SK-N-SH treated with all-trans-retinoic acid at 6 μM for 48 hours (cell line): ENCODE results near the gene AMMECR1L.

Experiments used
- ATAC-seq: fragments of 200-7000 bp; cut with Tn5 transposase; 3 replicates; pipeline ENCODE4 v1.9.1; 2020; ENCODE audit warnings: mild to moderate bottlenecking, moderate library complexity
- ARNTL ChIP-seq: fragments of 450-650 bp; formaldehyde crosslinking; IDR thresholded peaks from 2 replicates; pipeline ENCODE4 v1.5.0; 2020; ENCODE audit warnings: low read depth, mild to moderate bottlenecking, moderate library complexity, borderline replicate concordance
- BACH2 ChIP-seq: fragments of 250-450 bp; sonication (Bioruptor Pico); IDR thresholded peaks from 2 replicates; pipeline ENCODE4 v1.9.0; 2021; ENCODE audit warnings: mild to moderate bottlenecking, borderline replicate concordance
- CSDC2 ChIP-seq: fragments of 250-450 bp; sonication (Bioruptor Pico); IDR thresholded peaks from 2 replicates; pipeline ENCODE4 v1.5.0; 2020; ENCODE audit warnings: mild to moderate bottlenecking, moderate library complexity
- CSRNP3 ChIP-seq: fragments of 250-450 bp; sonication (Bioruptor Pico); IDR thresholded peaks from 2 replicates; pipeline ENCODE4 v1.5.1; 2021; ENCODE audit warnings: mild to moderate bottlenecking, moderate library complexity
- ESRRG ChIP-seq: fragments of 250-450 bp; sonication (Bioruptor Pico); IDR thresholded peaks from 2 replicates; pipeline ENCODE4 v1.6.1; 2021; ENCODE audit warnings: mild to moderate bottlenecking
- ISL1 ChIP-seq: fragments of 250-450 bp; sonication (Bioruptor Pico); IDR thresholded peaks from 2 replicates; pipeline ENCODE4 v2.1.2; 2022; ENCODE audit warnings: mild to moderate bottlenecking, moderate library complexity
- OSR1 ChIP-seq: fragments of 250-450 bp; sonication (Bioruptor Pico); IDR thresholded peaks from 2 replicates; pipeline ENCODE4 v1.8.0; 2022; ENCODE audit warnings: moderate library complexity, mild to moderate bottlenecking, inconsistent platforms
- POU6F1 ChIP-seq: fragments of 250-450 bp; sonication (Bioruptor Pico); IDR thresholded peaks from 2 replicates; pipeline ENCODE4 v1.8.0; 2021; ENCODE audit warnings: low read depth, mild to moderate bottlenecking, moderate library complexity, borderline replicate concordance
- PPARA ChIP-seq: fragments of 250-450 bp; sonication (Bioruptor Pico); IDR thresholded peaks from 2 replicates; pipeline ENCODE4 v1.5.0; 2020; ENCODE audit warnings: mild to moderate bottlenecking, borderline replicate concordance
- RARB ChIP-seq: fragments of 250-450 bp; sonication (Bioruptor Pico); IDR thresholded peaks from 2 replicates; pipeline ENCODE4 v1.8.0; 2021; ENCODE audit warnings: mild to moderate bottlenecking, moderate library complexity
- SNAI2 ChIP-seq: fragments of 250-450 bp; sonication (Bioruptor Pico); IDR thresholded peaks from 2 replicates; pipeline ENCODE4 v1.5.0; 2020; ENCODE audit warnings: mild to moderate bottlenecking, moderate library complexity
- TCF4 ChIP-seq: fragments of 250-450 bp; sonication (Bioruptor Pico); IDR thresholded peaks from 2 replicates; pipeline ENCODE4 v1.8.0; 2021; ENCODE audit warnings: mild to moderate bottlenecking, moderate library complexity, borderline replicate concordance
- TOX ChIP-seq: fragments of 250-450 bp; sonication (Bioruptor Pico); IDR thresholded peaks from 2 replicates; pipeline ENCODE4 v1.8.0; 2021; ENCODE audit warnings: mild to moderate bottlenecking, moderate library complexity, borderline replicate concordance
- ZC3H10 ChIP-seq: fragments of 250-450 bp; sonication (Bioruptor Pico); IDR thresholded peaks from 2 replicates; pipeline ENCODE4 v1.5.1; 2021; ENCODE audit warnings: mild to moderate bottlenecking, moderate library complexity
- ZFP3 ChIP-seq: fragments of 250-450 bp; sonication (Bioruptor Pico); IDR thresholded peaks from 2 replicates; pipeline ENCODE4 v1.5.0; 2020; ENCODE audit warnings: mild to moderate bottlenecking, moderate library complexity
- ZFP30 ChIP-seq: fragments of 450-650 bp; formaldehyde crosslinking; IDR thresholded peaks from 2 replicates; pipeline ENCODE4 v1.5.0; 2022; ENCODE audit warnings: mild to moderate bottlenecking, moderate library complexity
- ZNF565 ChIP-seq: fragments of 450-650 bp; formaldehyde crosslinking; conservative IDR thresholded peaks from 2 replicates; pipeline ENCODE4 v1.5.0; 2020; ENCODE audit warnings: low read depth, mild to moderate bottlenecking, moderate library complexity
- ZNF70 ChIP-seq: fragments of 450-650 bp; formaldehyde crosslinking; IDR thresholded peaks from 2 replicates; pipeline ENCODE4 v1.5.0; 2020; ENCODE audit warnings: mild to moderate bottlenecking, moderate library complexity
- ZNF8 ChIP-seq: fragments of 450-650 bp; formaldehyde crosslinking; IDR thresholded peaks from 2 replicates; pipeline ENCODE4 v1.5.0; 2020; ENCODE audit warnings: mild to moderate bottlenecking, moderate library complexity
- TF ChIP-seq, protein P1 (sequence below): fragments of 250-450 bp; sonication (Bioruptor Pico); IDR thresholded peaks from 2 replicates; pipeline ENCODE4 v1.5.0; 2020; ENCODE audit warnings: mild to moderate bottlenecking, moderate library complexity
- TF ChIP-seq, protein P2 (sequence below): fragments of 250-450 bp; sonication (Bioruptor Pico); IDR thresholded peaks from 2 replicates; pipeline ENCODE4 v1.8.0; 2020; ENCODE audit warnings: mild to moderate bottlenecking, moderate library complexity, borderline replicate concordance
- TF ChIP-seq, protein P3 (sequence below): fragments of 250-450 bp; sonication (Bioruptor Pico); IDR thresholded peaks from 2 replicates; pipeline ENCODE4 v1.5.1; 2020; ENCODE audit warnings: low read depth, mild to moderate bottlenecking, moderate library complexity

AMMECR1L gene

DNA sequence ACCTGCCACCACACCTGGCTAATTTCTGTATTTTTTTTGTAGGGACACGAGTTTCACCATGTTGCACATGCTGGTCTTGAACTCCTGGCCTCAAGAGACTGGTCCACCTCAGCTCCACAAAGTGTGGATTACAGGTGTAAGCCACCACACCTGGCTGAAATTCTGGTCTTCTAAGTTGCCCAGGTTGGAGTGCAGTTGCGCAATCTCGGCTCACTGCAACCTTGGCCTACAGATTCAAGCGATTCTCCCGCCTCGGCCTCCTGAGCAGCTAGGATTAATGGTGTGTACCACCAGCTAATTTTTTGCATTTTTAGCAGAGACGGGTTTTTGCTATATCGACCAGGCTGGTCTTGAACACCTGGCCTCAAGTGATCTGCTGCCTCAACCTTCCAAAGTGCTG lies 33.4 kb downstream of the AMMECR1L start:
- ATAC-seq: no peak
- TF ChIP-seq PPARA (CRISPR knock-in tag): no peak
- TF ChIP-seq ESRRG (CRISPR knock-in tag): no peak
- TF ChIP-seq ARNTL (CRISPR knock-in tag): no peak
- TF ChIP-seq, protein P1, sequence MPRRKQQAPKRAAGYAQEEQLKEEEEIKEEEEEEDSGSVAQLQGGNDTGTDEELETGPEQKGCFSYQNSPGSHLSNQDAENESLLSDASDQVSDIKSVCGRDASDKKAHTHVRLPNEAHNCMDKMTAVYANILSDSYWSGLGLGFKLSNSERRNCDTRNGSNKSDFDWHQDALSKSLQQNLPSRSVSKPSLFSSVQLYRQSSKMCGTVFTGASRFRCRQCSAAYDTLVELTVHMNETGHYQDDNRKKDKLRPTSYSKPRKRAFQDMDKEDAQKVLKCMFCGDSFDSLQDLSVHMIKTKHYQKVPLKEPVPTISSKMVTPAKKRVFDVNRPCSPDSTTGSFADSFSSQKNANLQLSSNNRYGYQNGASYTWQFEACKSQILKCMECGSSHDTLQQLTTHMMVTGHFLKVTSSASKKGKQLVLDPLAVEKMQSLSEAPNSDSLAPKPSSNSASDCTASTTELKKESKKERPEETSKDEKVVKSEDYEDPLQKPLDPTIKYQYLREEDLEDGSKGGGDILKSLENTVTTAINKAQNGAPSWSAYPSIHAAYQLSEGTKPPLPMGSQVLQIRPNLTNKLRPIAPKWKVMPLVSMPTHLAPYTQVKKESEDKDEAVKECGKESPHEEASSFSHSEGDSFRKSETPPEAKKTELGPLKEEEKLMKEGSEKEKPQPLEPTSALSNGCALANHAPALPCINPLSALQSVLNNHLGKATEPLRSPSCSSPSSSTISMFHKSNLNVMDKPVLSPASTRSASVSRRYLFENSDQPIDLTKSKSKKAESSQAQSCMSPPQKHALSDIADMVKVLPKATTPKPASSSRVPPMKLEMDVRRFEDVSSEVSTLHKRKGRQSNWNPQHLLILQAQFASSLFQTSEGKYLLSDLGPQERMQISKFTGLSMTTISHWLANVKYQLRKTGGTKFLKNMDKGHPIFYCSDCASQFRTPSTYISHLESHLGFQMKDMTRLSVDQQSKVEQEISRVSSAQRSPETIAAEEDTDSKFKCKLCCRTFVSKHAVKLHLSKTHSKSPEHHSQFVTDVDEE (CRISPR knock-in tag): no peak
- no peak for TF ChIP-seq ZFP30 (CRISPR knock-in tag)
- TF ChIP-seq CSRNP3 (CRISPR knock-in tag): no peak
- TF ChIP-seq, protein P2, sequence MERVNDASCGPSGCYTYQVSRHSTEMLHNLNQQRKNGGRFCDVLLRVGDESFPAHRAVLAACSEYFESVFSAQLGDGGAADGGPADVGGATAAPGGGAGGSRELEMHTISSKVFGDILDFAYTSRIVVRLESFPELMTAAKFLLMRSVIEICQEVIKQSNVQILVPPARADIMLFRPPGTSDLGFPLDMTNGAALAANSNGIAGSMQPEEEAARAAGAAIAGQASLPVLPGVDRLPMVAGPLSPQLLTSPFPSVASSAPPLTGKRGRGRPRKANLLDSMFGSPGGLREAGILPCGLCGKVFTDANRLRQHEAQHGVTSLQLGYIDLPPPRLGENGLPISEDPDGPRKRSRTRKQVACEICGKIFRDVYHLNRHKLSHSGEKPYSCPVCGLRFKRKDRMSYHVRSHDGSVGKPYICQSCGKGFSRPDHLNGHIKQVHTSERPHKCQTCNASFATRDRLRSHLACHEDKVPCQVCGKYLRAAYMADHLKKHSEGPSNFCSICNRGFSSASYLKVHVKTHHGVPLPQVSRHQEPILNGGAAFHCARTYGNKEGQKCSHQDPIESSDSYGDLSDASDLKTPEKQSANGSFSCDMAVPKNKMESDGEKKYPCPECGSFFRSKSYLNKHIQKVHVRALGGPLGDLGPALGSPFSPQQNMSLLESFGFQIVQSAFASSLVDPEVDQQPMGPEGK: no peak
- no peak for TF ChIP-seq OSR1 (CRISPR knock-in tag)
- TF ChIP-seq CSDC2 (CRISPR knock-in tag): no peak
- no peak for TF ChIP-seq TCF4
- no peak for TF ChIP-seq ZNF565
- TF ChIP-seq POU6F1: no peak
- TF ChIP-seq SNAI2: no peak
- TF ChIP-seq ZC3H10 (CRISPR knock-in tag): no peak
- TF ChIP-seq ZFP3 (CRISPR knock-in tag): no peak
- TF ChIP-seq ISL1 (CRISPR knock-in tag): no peak
- TF ChIP-seq, protein P3, sequence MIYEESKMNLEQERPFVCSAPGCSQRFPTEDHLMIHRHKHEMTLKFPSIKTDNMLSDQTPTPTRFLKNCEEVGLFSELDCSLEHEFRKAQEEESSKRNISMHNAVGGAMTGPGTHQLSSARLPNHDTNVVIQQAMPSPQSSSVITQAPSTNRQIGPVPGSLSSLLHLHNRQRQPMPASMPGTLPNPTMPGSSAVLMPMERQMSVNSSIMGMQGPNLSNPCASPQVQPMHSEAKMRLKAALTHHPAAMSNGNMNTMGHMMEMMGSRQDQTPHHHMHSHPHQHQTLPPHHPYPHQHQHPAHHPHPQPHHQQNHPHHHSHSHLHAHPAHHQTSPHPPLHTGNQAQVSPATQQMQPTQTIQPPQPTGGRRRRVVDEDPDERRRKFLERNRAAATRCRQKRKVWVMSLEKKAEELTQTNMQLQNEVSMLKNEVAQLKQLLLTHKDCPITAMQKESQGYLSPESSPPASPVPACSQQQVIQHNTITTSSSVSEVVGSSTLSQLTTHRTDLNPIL (CRISPR knock-in tag): no peak
- TF ChIP-seq ZNF8: no peak
- no peak for TF ChIP-seq ZNF70
- TF ChIP-seq RARB: no peak

DNA sequence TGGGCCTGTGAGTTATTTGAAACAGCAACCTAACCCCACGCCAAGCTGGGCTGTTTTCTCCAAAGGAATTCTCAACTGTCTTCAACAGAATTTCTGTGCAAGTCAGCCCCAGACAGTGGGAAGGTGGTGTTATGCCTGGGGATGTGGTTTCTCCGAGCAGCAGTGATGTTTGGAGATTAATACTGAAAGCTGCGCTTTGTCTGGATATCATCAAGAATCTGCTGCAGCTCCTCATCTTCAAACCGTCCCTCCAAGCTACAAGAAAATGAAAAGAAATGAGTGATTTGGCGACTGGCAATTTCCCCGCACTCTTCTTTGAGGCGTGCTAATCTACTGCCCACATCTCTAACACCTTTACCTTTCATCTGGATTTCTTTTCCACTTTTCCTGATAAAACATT lies 37.8 kb downstream of the AMMECR1L start:
- ATAC-seq: no peak
- TF ChIP-seq OSR1 (CRISPR knock-in tag) (no peak), ZFP3 (CRISPR knock-in tag) (no peak), CSRNP3 (CRISPR knock-in tag) (no peak), ARNTL (CRISPR knock-in tag) (no peak), ZC3H10 (CRISPR knock-in tag) (no peak), TOX (CRISPR knock-in tag) (no peak), ZFP30 (CRISPR knock-in tag) (no peak), TCF4 (no peak), POU6F1 (no peak), CSDC2 (CRISPR knock-in tag) (no peak), ESRRG (CRISPR knock-in tag) (no peak), BACH2 (CRISPR knock-in tag) (no peak), ISL1 (CRISPR knock-in tag) (no peak)
- TF ChIP-seq, protein P1 (CRISPR knock-in tag): no peak
- TF ChIP-seq, protein P2: no peak
